GM12878 (cell line): ENCODE results near the gene SLCO4A1. TPM values are rescaled to one million over a fixed set of nuclear protein-coding genes. Genes with fewer than 3 reads are reported as not detected.

ENCODE experiments used
- ATAC-seq: fragments of 200-7000 bp; cut with Tn5 transposase; 3 replicates; pipeline ENCODE4 v1.9.1; 2020; ENCODE audit warnings: mild to moderate bottlenecking, moderate library complexity
- BruUV-seq: library from RNA; stranded (reverse); fragments of 400-500 nt; replicated peaks from 2 replicates; lab custom pipeline; 2021; lab: Mats Ljungman, UMichigan
- CTCF ChIA-PET: fragments of 300-600 bp; sonication (Branson Sonifier 250); formaldehyde crosslinking; extraction: SDS; loops from one replicate; lab custom pipeline; 2021; ENCODE audit warnings: inconsistent platforms; lab: Yijun Ruan, JAX
- POLR2A ChIA-PET: fragments of 350-600 bp; formaldehyde crosslinking; extraction: SDS; loops from one replicate; lab custom pipeline; 2021; ENCODE audit warnings: inconsistent platforms; lab: Charles Lee
- RAD21 ChIA-PET: fragments of 300-600 bp; sonication (Branson Sonifier 250); formaldehyde crosslinking; loops from one replicate; lab custom pipeline; 2023; ENCODE audit warnings: antibody characterized with exemption; ENCODE audit not compliant: unreplicated experiment; lab: Charles Lee
- SMC1A ChIA-PET: fragments of 300-600 bp; sonication (Branson Sonifier 250); formaldehyde crosslinking; loops from one replicate; lab custom pipeline; 2023; ENCODE audit not compliant: unreplicated experiment, uncharacterized antibody; lab: Charles Lee
- DNase-seq: peaks from one replicate; pipeline ENCODE4 v3.0.0-alpha.2; 2011; ENCODE audit warnings: low read depth, low spot score
- FAIRE-seq: peaks from 3 replicates; lab custom pipeline; 2011; peaks lifted over from hg19 to GRCh38; lab: Jason Lieb, UNC
- H2AFZ ChIP-seq: 2 replicates; pipeline ENCODE4 v1.6.0; 2011; ENCODE audit warnings: low read depth, low read length, control low read depth; ENCODE audit not compliant: control insufficient read depth
- H3K27ac ChIP-seq: 2 replicates; pipeline ENCODE4 v1.5.1; 2011; ENCODE audit warnings: control low read depth; ENCODE audit not compliant: control insufficient read depth, insufficient read depth
- H3K27me3 ChIP-seq, 2 experiments: replicated peaks in 1 of 2; 2 replicates each; pipeline versions ENCODE4 v1.6.0 to v1.6.1; 2011; ENCODE audit warnings: low read length in 1 of 2; ENCODE audit not compliant: control insufficient read depth in 2 of 2, insufficient read depth in 2 of 2
- H3K36me3 ChIP-seq, 2 experiments: 2 replicates each; pipeline ENCODE4 v1.5.1; 2011; ENCODE audit warnings: low read length in 1 of 2; ENCODE audit not compliant: control insufficient read depth in 2 of 2, insufficient read depth in 2 of 2
- H3K4me1 ChIP-seq: 2 replicates; pipeline ENCODE4 v1.6.1; 2011; ENCODE audit warnings: mild to moderate bottlenecking, low read length, moderate library complexity, mixed read lengths; ENCODE audit not compliant: control insufficient read depth, insufficient read depth
- H3K4me2 ChIP-seq: 2 replicates; pipeline ENCODE4 v1.6.0; 2011; ENCODE audit warnings: control low read depth; ENCODE audit not compliant: control insufficient read depth, insufficient read depth
- H3K4me3 ChIP-seq: fragments of 200-600 bp; sonication (generic); 2 replicates; pipeline ENCODE4 v1.5.1; 2016
- H3K79me2 ChIP-seq: 2 replicates; pipeline ENCODE4 v1.6.0; 2011; ENCODE audit warnings: low read length; ENCODE audit not compliant: control insufficient read depth, insufficient read depth
- H3K9ac ChIP-seq: 2 replicates; pipeline ENCODE4 v1.8.0; 2011; ENCODE audit warnings: low read length, control low read depth, mixed read lengths; ENCODE audit not compliant: control insufficient read depth, insufficient read depth
- H3K9me3 ChIP-seq: replicated peaks from 3 replicates; pipeline ENCODE4 v1.5.1; 2011; ENCODE audit warnings: mild to moderate bottlenecking, low read length; ENCODE audit not compliant: control insufficient read depth, insufficient read depth
- H4K20me1 ChIP-seq: 2 replicates; pipeline ENCODE4 v1.6.0; 2011; ENCODE audit not compliant: control insufficient read depth, insufficient read depth
- CEBPZ ChIP-seq: fragments of 150-350 bp; IDR thresholded peaks from 2 replicates; pipeline ENCODE4 v1.6.1; 2016; ENCODE audit warnings: low read depth, low read length
- CHD2 ChIP-seq: IDR thresholded peaks from 2 replicates; pipeline ENCODE4 v1.6.1; 2011; ENCODE audit warnings: low read depth, low read length, improper control_type of control experiment, borderline replicate concordance
- MTA3 ChIP-seq: IDR thresholded peaks from 2 replicates; pipeline ENCODE4 v1.6.1; 2012; ENCODE audit warnings: low read length, inconsistent platforms, borderline replicate concordance
- NR2C2 ChIP-seq: IDR thresholded peaks from 2 replicates; pipeline ENCODE4 v1.6.1; 2011; ENCODE audit warnings: borderline replicate concordance, low read depth; ENCODE audit not compliant: control insufficient read depth, insufficient read length
- POLR2A ChIP-seq: IDR thresholded peaks from 2 replicates; pipeline ENCODE4 v1.6.1; 2011; ENCODE audit warnings: low read depth, mild to moderate bottlenecking, low read length
- RCOR1 ChIP-seq: conservative IDR thresholded peaks from 2 replicates; pipeline ENCODE4 v1.6.1; 2012; ENCODE audit warnings: low read depth, low read length, improper control_type of control experiment
- SMARCA5 ChIP-seq: fragments of 450-650 bp; IDR thresholded peaks from 2 replicates; pipeline ENCODE4 v1.6.1; 2017; ENCODE audit warnings: mild to moderate bottlenecking
- SREBF2 ChIP-seq: IDR thresholded peaks from 2 replicates; pipeline ENCODE4 v1.6.1; 2012; ENCODE audit warnings: mild to moderate bottlenecking, low read length
- ZBED1 ChIP-seq: IDR thresholded peaks from 2 replicates; pipeline ENCODE4 v1.6.1; 2016; ENCODE audit warnings: borderline replicate concordance
- ZBTB40 ChIP-seq: fragments of 450-650 bp; IDR thresholded peaks from 2 replicates; pipeline ENCODE4 v1.6.1; 2016; ENCODE audit warnings: mild to moderate bottlenecking, moderate library complexity, borderline replicate concordance
- ZNF622 ChIP-seq: fragments of 450-650 bp; IDR thresholded peaks from 2 replicates; pipeline ENCODE4 v1.6.1; 2017; ENCODE audit warnings: mild to moderate bottlenecking, inconsistent platforms
- WGBS: methylation state at CpG from one replicate; pipeline ENCODE4 v1.1.6; 2016; ENCODE audit warnings: low lambda C conversion rate; ENCODE audit not compliant: insufficient replicate concordance, insufficient coverage; ENCODE audit errors: missing lambda C conversion rate; 5-methylcytosine and 5-hydroxymethylcytosine counted together
- in situ Hi-C: fragments of 300-500 bp; cut with MboI; formaldehyde crosslinking; loops from 9 replicates; pipeline ENCODE4 v1.14.3; 2018; ENCODE audit warnings: mixed read lengths
- intact Hi-C: fragments of 100-400 bp; cut with micrococcal nuclease; formaldehyde crosslinking; loops from one replicate; pipeline ENCODE4 v1.14.2; 2022; ENCODE audit not compliant: unreplicated experiment
- polyA plus RNA-seq, 11 experiments: library from polyadenylated mRNA; depleted of rRNA in 4 of 11; unstranded in 6 of 11; stranded (reverse) in 5 of 11; fragments of >200 nt; fragmentation: Nextera tagmentation in 4 of 11; fragmentation: Illumina TruSeq in 1 of 11; extraction: Ambion mirVana in 4 of 11; extraction: Trizol in 1 of 11; gene quantifications; 1 replicate in 1 of 11; 2 replicates in 10 of 11; pipeline versions ENCODE4 v1.2.1 to v1.2.3, GENCODE V29; 2011 to 2016; ENCODE audit warnings: inconsistent platforms in 2 of 11, missing spikeins in 2 of 11, low read depth in 1 of 11
- total RNA-seq, 4 experiments: library from RNA; depleted of rRNA in 3 of 4; stranded (reverse); fragments of >200 nt in 3 of 4; fragmentation: Illumina TruSeq in 1 of 4; extraction: Trizol in 1 of 4; gene quantifications; 2 replicates each; pipeline versions ENCODE4 v1.2.1 to v1.2.3, GENCODE V29; 2013 to 2021
- TF ChIP-seq, protein P1 (sequence below): fragments of 450-650 bp; formaldehyde crosslinking; IDR thresholded peaks from 2 replicates; pipeline ENCODE4 v1.4.0; 2022; ENCODE audit warnings: mild to moderate bottlenecking, moderate library complexity

Gene SLCO4A1
- total and polyA plus RNA-seq, 10 of the 15 experiments (the other 5 are each of a cell fraction or from before 2014, with no cell fraction given), result 2.1 to 30.7 (median 12.0) TPM

DNA sequence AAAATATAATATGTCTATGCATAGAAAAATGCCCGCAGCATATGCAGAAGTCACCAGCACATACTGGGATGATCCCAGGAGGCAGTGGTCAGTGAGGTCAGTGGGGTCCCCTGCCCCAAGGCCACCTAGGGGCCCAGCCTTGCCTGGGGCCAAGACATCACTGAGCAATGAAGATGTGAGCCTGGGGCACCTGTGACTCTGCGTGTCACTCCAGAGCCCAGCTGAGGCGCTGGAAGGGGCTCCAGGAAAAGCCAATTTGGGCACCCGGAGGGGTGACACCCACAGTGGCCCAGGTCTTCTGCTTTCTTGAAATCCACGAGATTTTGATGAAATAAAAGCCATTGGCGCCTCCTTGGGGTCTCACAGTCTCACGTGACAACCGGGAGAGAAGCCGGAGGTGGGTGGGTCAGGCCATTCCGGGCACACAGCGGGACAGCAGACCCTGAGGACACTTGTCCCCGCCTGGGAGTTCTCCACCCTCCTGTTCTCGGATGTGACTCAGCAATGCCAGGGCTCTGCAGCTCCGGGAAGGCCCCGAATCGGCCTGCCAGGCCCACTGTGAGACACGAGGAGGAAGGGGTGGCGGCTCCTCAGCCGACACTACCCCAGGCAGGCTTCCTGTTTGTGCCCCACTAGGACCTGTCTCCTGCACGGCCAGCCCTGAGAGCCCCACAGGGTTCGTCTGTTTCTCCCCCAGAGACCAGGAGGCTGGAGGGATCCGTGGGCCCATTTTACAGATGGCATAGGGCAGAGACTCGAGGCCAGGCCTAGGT lies 24.4 kb upstream of the SLCO4A1 start:
- peak overlapping the region; percentile 75 for H3K4me2 ChIP-seq
- H3K4me1 ChIP-seq, result peaks cover 30% of the 10 kb centered on the region
- intact Hi-C loops (loop anchor here (1.0 to 10.0 kb wide), 4 partner anchors 118 to 316 kb away; partner anchors contain the start of genes ADRM1 and RPS21), in situ Hi-C loops (loop anchor here (5.0 to 10.0 kb wide), 3 partner anchors 116 to 313 kb away; partner anchors contain the start of gene ADRM1)
- FAIRE-seq (no peak), ATAC-seq (peak; percentile 71), DNase-seq (no peak)
- H3K9ac ChIP-seq, result peak overlapping the region; percentile 62; the same call in 1 of the 2 replicates
- H4K20me1 ChIP-seq, result no peaks in the 10 kb centered on the region
- no peaks in the 10 kb centered on the region; a peak in 1 of 4 replicates for H3K27me3 ChIP-seq
- ChIA-PET RAD21 (interaction anchor here (1.4 to 3.9 kb wide), 7 partner anchors 8 to 208 kb away, joined by 4 to 33 read pairs (median 8); partner anchors contain the start of gene SLCO4A1), POLR2A (interaction anchor here (1.0 to 1.6 kb wide), 4 partner anchors 25 to 118 kb away, joined by 3 to 8 read pairs (median 6); partner anchors contain the start of gene SLCO4A1), SMC1A (interaction anchor here (0.6 to 2.6 kb wide), 9 partner anchors 17 to 208 kb away, joined by 3 to 14 read pairs (median 4); no protein-coding TSS in a partner anchor), CTCF (interaction anchor here (0.9 to 2.6 kb wide), 23 partner anchors 8 to 607 kb away, joined by 3 to 41 read pairs (median 5); partner anchors contain the start of gene SLCO4A1)
- BruUV-seq, result no TSS peak
- no peaks in the 10 kb centered on the region for H3K9me3 ChIP-seq
- H3K79me2 ChIP-seq, result no peaks in the 10 kb centered on the region
- H3K27ac ChIP-seq, result peak overlapping the region; percentile 67
- H2AFZ ChIP-seq, result peak overlapping the region; percentile 75
- 22% methylated on average over 23 of the region's 23 CpGs for WGBS
- H3K4me3 ChIP-seq, result no peak overlapping the region
- no peaks in the 10 kb centered on the region for H3K36me3 ChIP-seq
- no peak for TF ChIP-seq CHD2
- no peak for TF ChIP-seq ZBED1
- TF ChIP-seq NR2C2, result no peak
- 0 out of 2 replicates have a peak, but pooled peaks have one; percentile 46 for TF ChIP-seq POLR2A
- TF ChIP-seq SREBF2, result no peak
- 0 out of 2 replicates have a peak, but pooled peaks have one; percentile 34 for TF ChIP-seq SMARCA5
- TF ChIP-seq ZNF622, result no peak
- TF ChIP-seq ZBTB40, result no peak
- no peak for TF ChIP-seq RCOR1
- TF ChIP-seq MTA3, result no peak
- no peak for TF ChIP-seq CEBPZ
- TF ChIP-seq, protein P1, sequence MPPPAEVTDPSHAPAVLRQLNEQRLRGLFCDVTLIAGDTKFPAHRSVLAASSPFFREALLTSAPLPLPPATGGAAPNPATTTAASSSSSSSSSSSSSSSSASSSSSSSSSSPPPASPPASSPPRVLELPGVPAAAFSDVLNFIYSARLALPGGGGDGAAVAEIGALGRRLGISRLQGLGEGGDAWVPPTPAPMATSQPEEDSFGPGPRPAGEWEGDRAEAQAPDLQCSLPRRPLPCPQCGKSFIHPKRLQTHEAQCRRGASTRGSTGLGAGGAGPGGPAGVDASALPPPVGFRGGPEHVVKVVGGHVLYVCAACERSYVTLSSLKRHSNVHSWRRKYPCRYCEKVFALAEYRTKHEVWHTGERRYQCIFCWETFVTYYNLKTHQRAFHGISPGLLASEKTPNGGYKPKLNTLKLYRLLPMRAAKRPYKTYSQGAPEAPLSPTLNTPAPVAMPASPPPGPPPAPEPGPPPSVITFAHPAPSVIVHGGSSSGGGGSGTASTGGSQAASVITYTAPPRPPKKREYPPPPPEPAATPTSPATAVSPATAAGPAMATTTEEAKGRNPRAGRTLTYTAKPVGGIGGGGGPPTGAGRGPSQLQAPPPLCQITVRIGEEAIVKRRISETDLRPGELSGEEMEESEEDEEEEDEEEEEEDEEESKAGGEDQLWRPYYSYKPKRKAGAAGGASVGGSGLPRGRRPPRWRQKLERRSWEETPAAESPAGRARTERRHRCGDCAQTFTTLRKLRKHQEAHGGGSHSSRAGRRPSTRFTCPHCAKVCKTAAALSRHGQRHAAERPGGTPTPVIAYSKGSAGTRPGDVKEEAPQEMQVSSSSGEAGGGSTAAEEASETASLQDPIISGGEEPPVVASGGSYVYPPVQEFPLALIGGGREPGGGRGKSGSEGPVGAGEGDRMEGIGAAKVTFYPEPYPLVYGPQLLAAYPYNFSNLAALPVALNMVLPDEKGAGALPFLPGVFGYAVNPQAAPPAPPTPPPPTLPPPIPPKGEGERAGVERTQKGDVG (CRISPR knock-in tag), result no peak
